ENCODE data around the gene GTF2A1L. TPM values are rescaled to one million over a fixed set of nuclear protein-coding genes. Genes with fewer than 3 reads are reported as not detected.

GTF2A1L gene
- total and polyA plus RNA-seq, 4 donors = 0.02 to 0.67 TPM; not detected in 2

- Histone ChIP-seq H3K4me3 (ENCODE audit: low read depth in 1 of 3, low read length in 3 of 3) (no peak overlapping the region), H3K36me3 (ENCODE audit: control insufficient read depth in 4 of 4, insufficient read depth in 3 of 4, low read depth in 1 of 4, low read length in 3 of 4) (no peaks in the 10 kb centered on the region), H3K27ac (ENCODE audit: low read depth in 1 of 2, low read length in 2 of 2) (no peak overlapping the region), H3K9ac (ENCODE audit: low read depth in 1 of 2, low read length in 2 of 2) (no peak overlapping the region), H3K27me3 (ENCODE audit: control insufficient read depth in 4 of 4, insufficient read depth in 4 of 4, low read length in 3 of 4) (no peaks in the 10 kb centered on the region), H3K4me1 (ENCODE audit: control insufficient read depth in 4 of 4, insufficient read depth in 4 of 4, low read length in 3 of 4) (no peaks in the 10 kb centered on the region), H3K9me3 (ENCODE audit: control insufficient read depth in 4 of 4, low read length in 3 of 4) (no peaks in the 10 kb centered on the region)
- TF ChIP-seq RXRA (IDR thresholded peaks at IDR 0.05) = no peak
- TF ChIP-seq REST (IDR thresholded peaks at IDR 0.05) = no peak
- no peak for TF ChIP-seq ZBTB33 (IDR thresholded peaks at IDR 0.05)
- no peak for TF ChIP-seq EGR1 (IDR thresholded peaks at IDR 0.05; ENCODE audit: low read depth in 2 of 2)
- TF ChIP-seq YY1 (IDR thresholded peaks at IDR 0.05) = no peak
- TF ChIP-seq RAD21 (IDR thresholded peaks at IDR 0.05) = no peak
- no peak for TF ChIP-seq HNF4A (conservative IDR thresholded peaks at IDR 0.05)
- no peak for TF ChIP-seq JUND (IDR thresholded peaks at IDR 0.05)
- TF ChIP-seq HNF4G (IDR thresholded peaks at IDR 0.05) = no peak
- no peak for TF ChIP-seq ATF3 (IDR thresholded peaks at IDR 0.05)
- no peak for TF ChIP-seq FOXA1 (IDR thresholded peaks at IDR 0.05)
- TF ChIP-seq TAF1 (conservative IDR thresholded peaks at IDR 0.05) = no peak
- TF ChIP-seq CTCF (IDR thresholded peaks at IDR 0.05; ENCODE audit: low read depth, low read length, missing input control) = no peak
- no peak for TF ChIP-seq FOXA2 (IDR thresholded peaks at IDR 0.05)
- no peak for TF ChIP-seq SP1 (IDR thresholded peaks at IDR 0.05)
- TF ChIP-seq MAX (IDR thresholded peaks at IDR 0.05) = no peak
- no peak for TF ChIP-seq NR2F2 (IDR thresholded peaks at IDR 0.05)
- no peak for TF ChIP-seq GABPA (IDR thresholded peaks at IDR 0.05 in 1 of 2, conservative IDR thresholded peaks at IDR 0.05 in 1 of 2)
- WGBS = 93% methylated on average over 5 of the region's 5 CpGs
- DNase-seq (ENCODE audit: low spot score) = no peak
Observed at GRCh38 chr2:48587560-48587959, 30.1 kb upstream of the GTF2A1L start.
